ENCODE data around the gene SMG7. TPM values are rescaled to one million over a fixed set of nuclear protein-coding genes. Genes with fewer than 3 reads are reported as not detected.
"Not testable (repeated sequence)": the region's sequence is repeated elsewhere in the genome, so short reads cannot be mapped to it uniquely, and the experiment has no call there.

The SMG7 gene, protein sequence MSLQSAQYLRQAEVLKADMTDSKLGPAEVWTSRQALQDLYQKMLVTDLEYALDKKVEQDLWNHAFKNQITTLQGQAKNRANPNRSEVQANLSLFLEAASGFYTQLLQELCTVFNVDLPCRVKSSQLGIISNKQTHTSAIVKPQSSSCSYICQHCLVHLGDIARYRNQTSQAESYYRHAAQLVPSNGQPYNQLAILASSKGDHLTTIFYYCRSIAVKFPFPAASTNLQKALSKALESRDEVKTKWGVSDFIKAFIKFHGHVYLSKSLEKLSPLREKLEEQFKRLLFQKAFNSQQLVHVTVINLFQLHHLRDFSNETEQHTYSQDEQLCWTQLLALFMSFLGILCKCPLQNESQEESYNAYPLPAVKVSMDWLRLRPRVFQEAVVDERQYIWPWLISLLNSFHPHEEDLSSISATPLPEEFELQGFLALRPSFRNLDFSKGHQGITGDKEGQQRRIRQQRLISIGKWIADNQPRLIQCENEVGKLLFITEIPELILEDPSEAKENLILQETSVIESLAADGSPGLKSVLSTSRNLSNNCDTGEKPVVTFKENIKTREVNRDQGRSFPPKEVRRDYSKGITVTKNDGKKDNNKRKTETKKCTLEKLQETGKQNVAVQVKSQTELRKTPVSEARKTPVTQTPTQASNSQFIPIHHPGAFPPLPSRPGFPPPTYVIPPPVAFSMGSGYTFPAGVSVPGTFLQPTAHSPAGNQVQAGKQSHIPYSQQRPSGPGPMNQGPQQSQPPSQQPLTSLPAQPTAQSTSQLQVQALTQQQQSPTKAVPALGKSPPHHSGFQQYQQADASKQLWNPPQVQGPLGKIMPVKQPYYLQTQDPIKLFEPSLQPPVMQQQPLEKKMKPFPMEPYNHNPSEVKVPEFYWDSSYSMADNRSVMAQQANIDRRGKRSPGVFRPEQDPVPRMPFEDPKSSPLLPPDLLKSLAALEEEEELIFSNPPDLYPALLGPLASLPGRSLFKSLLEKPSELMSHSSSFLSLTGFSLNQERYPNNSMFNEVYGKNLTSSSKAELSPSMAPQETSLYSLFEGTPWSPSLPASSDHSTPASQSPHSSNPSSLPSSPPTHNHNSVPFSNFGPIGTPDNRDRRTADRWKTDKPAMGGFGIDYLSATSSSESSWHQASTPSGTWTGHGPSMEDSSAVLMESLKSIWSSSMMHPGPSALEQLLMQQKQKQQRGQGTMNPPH
- total RNA-seq, result 10 to 100 TPM; 74.8 to 76.8 TPM

DNA sequence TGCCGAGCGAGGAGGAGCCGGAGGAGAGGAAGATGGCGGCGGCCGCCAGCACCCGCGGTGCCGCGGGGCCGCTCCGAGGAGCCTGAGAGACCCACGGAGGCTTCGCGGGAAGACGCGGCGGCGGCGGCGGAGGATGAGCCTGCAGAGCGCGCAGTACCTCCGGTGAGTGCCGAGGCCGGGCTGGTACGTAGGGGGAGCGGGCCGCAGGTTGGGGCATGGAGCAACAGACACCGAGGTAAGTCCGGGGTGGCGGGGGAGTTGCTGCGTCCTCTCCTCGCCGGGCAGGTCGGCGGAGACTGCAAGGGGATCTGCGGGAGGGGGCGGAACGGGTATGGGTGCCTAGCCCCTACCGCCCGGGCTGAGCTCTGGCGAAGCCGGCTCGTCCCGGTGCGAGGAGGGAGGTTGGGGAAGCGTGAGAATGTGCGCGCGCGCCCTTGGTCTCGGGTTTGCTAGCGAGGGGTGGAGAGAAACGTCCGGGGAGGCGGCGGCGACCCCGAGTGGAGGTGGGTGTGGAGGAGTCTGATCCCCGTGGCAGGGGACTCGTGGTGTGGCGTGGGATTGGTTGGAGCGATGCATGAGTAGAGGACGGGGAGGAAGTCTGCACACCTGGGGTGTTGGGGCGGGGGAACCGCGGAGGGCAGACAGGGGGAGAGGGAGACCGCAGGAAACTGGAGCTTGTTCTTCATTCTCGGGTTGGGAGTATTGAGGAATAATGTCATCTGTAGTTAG, at the start of gene SMG7:
Gene SMG7 (plus strand): TSS at position 12 of the 729 bp plus-strand sequence. CDS start 122 bp downstream, at position 134.
- Mint-ChIP-seq H3K4me3 (peak within 1 kb of the TSS; percentile 95), H3K27me3 (no peaks in the 10 kb centered on the region), H3K4me1 (peaks cover 22% of the 10 kb centered on the region), H3K27ac (peak within 1 kb of the TSS; percentile 96), H3K9me3 (no peaks in the 10 kb centered on the region), H3K36me3 (ENCODE audit: low read depth) (peaks cover 10% of the 10 kb centered on the region)
- POLR2A ChIA-PET, result interaction anchor here (0.9 to 3.9 kb wide), 8 partner anchors 10 to 370 kb away, joined by 3 to 39 read pairs (median 4); partner anchors contain the start of gene ARPC5
- CTCF ChIA-PET, result interaction anchor here (0.6 to 1.6 kb wide), 4 partner anchors 115 to 162 kb away, joined by 3 to 5 read pairs (median 3); no protein-coding TSS in a partner anchor
- peak; percentile 57 for DNase-seq

DNA sequence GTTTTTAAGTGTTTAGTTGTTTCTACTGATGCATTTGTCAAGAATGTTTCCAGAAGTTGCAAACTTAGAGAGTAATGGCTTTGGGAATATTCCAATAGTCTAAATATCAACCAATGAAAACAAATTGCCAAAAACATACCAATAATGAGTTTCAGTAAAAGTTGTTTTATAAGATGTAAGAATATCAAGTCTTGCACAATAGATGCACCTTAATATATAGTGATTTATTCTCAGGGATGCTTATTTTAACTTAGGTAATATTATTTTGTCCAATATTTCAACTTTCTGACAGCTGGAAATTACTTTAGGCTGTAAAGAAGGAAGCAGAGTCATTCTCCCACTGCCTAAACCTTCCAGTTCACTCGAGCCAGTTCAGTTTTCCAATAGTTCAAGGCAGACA, 48.8 kb upstream of the SMG7 start:
- ChIA-PET CTCF (no interaction called here), POLR2A (no interaction called here)
- H3K4me3 Mint-ChIP-seq, result no peak overlapping the region
- H3K36me3 Mint-ChIP-seq (ENCODE audit: low read depth), result no peaks in the 10 kb centered on the region
- peaks cover 35% of the 10 kb centered on the region for H3K27me3 Mint-ChIP-seq
- H3K9me3 Mint-ChIP-seq, result no peaks in the 10 kb centered on the region
- peaks cover 1% of the 10 kb centered on the region for H3K4me1 Mint-ChIP-seq
- DNase-seq, result no peak
- no peak overlapping the region for H3K27ac Mint-ChIP-seq

DNA sequence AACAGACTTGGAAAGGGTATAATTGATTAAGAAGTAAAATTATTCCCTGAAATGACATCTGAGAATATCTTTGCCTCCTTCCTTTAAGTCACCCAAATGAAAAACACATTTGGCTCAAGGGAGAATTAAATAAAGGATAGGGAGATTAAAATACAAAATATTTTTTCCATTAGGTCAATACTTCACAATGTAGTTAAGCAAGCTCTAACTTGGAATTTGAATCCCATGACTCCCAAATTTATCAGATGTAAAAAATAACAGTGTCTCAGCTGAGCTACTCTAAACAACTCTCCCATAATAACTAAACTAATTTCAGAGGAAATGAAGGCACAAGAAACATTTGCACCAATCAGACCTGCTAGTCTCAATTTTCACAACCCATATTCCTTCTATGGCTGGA, 47.6 kb upstream of the SMG7 start:
- ChIA-PET POLR2A (no interaction called here), CTCF (no interaction called here)
- Mint-ChIP-seq H3K27ac (no peak overlapping the region), H3K9me3 (no peaks in the 10 kb centered on the region), H3K36me3 (ENCODE audit: low read depth) (no peaks in the 10 kb centered on the region), H3K27me3 (peaks cover 34% of the 10 kb centered on the region), H3K4me3 (no peak overlapping the region), H3K4me1 (no peaks in the 10 kb centered on the region)
- no peak for DNase-seq

DNA sequence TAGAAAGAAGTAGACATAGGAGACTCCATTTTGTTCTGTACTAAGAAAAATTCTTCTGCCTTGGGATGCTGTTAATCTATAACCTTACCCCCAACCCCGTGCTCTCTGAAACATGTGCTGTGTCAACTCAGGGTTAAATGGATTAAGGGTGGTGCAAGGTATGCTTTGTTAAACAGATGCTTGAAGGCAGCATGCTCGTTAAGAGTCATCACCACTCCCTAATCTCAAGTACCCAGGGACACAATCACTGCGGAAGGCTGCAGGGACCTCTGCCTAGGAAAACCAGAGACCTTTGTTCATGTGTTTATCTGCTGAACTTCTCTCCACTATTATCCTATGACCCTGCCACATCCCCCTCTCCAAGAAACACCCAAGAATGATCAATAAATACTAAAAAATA, 44.7 kb upstream of the SMG7 start:
- H3K4me1 Mint-ChIP-seq, CTCF ChIA-PET, POLR2A ChIA-PET: not testable (repeated sequence)

DNA sequence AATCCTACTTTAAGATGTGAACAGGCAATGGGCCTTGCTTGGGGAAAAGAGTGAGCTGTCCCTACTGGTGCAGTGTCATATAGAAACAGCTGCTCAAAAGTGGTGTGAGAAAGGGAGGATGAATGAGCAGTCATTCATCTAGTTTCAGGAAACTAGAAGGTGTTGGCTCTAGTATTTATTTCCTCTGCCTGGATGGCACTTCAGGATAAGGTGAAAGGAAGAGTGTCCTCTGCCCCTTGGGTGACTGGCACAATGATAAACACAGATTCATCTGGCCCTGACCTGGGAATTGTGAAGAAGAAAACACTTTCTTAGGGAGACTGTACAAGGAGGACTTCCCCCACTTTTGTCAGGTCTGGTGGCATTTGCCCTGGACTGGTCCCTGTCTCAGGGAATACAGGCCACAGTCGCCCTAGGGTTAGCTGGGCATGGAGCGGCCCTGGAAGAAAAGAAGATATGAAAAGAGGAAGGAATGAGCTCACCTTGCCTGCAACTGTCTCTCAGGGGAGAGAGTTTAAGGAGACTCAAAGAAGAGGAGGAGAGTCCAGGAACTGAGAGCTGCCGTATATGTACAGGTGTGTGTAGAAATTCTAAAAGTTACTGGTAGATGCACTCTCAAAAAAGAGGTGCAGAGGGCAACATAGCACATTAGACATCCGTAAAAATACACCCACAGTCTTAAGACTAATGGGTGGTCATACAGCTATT, 40.3 kb upstream of the SMG7 start:
- DNase-seq, result no peak
- ChIA-PET CTCF (no interaction called here), POLR2A (no interaction called here)
- H3K4me3 Mint-ChIP-seq, result no peak overlapping the region
- H3K27ac Mint-ChIP-seq, result no peak overlapping the region
- H3K36me3 Mint-ChIP-seq (ENCODE audit: low read depth), result no peaks in the 10 kb centered on the region
- no peaks in the 10 kb centered on the region for H3K9me3 Mint-ChIP-seq
- no peaks in the 10 kb centered on the region for H3K4me1 Mint-ChIP-seq
- peaks cover 29% of the 10 kb centered on the region for H3K27me3 Mint-ChIP-seq

More for the DNA sequence above, 44.7 kb upstream of the SMG7 start:
- DNase-seq; H3K4me3 Mint-ChIP-seq; H3K27ac Mint-ChIP-seq; H3K9me3 Mint-ChIP-seq; H3K36me3 Mint-ChIP-seq (ENCODE audit: low read depth): not testable (repeated sequence)
- H3K27me3 Mint-ChIP-seq, result peaks cover 34% of the 10 kb centered on the region

DNA sequence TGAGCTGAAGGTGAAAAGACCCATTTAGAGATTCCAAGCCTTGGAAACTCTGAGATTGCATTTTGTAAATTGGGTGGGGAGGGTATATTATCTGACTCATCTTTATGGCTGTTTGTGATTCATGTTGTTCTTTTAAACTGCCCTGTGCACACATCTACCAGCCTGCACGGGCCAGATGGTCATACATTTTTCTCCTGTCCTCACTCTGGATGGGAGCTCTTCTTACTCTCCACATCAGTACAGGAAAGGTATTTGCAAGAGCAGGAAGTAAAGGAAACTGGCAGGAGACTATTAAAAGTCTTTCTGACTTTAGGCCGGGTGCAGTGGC, 39.8 kb upstream of the SMG7 start:
- Mint-ChIP-seq H3K36me3 (ENCODE audit: low read depth) (no peaks in the 10 kb centered on the region), H3K4me3 (no peak overlapping the region), H3K4me1 (no peaks in the 10 kb centered on the region), H3K27me3 (peaks cover 29% of the 10 kb centered on the region), H3K9me3 (no peaks in the 10 kb centered on the region), H3K27ac (no peak overlapping the region)
- ChIA-PET CTCF (no interaction called here), POLR2A (no interaction called here)
- no peak for DNase-seq

DNA sequence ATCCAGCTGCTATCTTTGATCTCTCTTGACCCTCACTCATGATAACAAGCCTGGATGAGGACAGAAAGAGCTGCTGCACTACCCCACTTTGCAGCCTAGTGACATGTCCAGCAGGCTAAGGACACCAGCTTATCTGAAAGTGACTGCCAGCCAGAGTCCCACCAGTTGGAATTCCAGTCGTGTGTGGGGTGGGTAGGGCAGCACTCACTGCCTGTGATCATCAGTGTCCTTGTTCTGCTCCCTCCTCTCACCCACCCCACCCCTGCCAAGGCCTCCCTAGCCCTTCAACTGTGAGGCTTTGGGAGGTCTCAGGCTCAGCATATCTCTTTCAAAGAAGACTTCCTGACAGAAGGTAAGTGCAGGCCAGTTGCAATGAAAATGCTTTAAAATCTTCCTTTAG, 38.6 kb upstream of the SMG7 start:
- Mint-ChIP-seq H3K27ac (no peak overlapping the region), H3K4me1 (no peaks in the 10 kb centered on the region), H3K36me3 (ENCODE audit: low read depth) (no peaks in the 10 kb centered on the region), H3K4me3 (no peak overlapping the region), H3K9me3 (no peaks in the 10 kb centered on the region), H3K27me3 (peaks cover 29% of the 10 kb centered on the region)
- POLR2A ChIA-PET, result no interaction called here
- DNase-seq, result no peak
- CTCF ChIA-PET, result no interaction called here

DNA sequence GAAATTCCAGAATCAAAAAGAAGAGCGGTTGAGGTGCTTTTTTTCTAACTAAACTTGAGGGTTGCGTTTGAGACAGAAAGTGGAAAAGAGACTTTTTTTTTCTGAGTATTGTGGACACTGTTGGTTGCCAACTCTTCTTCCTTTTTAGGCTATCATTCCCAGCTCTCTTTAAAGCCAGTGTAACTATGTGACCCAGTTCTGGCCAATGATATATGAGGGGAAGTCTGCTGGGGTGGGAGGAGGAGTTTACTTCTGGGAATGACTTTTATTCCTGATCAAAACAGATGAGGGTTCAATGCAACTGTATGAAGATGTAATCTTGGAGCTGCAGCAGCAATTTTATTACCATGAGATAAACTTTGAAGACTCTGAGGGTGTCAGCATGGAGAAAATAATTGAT, 36.8 kb upstream of the SMG7 start:
- ChIA-PET CTCF (no interaction called here), POLR2A (no interaction called here)
- no peaks in the 10 kb centered on the region for H3K9me3 Mint-ChIP-seq
- no peak overlapping the region for H3K27ac Mint-ChIP-seq
- DNase-seq, result no peak
- H3K36me3 Mint-ChIP-seq (ENCODE audit: low read depth), result no peaks in the 10 kb centered on the region
- H3K4me1 Mint-ChIP-seq, result no peaks in the 10 kb centered on the region
- no peak overlapping the region for H3K4me3 Mint-ChIP-seq
- H3K27me3 Mint-ChIP-seq, result peaks cover 21% of the 10 kb centered on the region

DNA sequence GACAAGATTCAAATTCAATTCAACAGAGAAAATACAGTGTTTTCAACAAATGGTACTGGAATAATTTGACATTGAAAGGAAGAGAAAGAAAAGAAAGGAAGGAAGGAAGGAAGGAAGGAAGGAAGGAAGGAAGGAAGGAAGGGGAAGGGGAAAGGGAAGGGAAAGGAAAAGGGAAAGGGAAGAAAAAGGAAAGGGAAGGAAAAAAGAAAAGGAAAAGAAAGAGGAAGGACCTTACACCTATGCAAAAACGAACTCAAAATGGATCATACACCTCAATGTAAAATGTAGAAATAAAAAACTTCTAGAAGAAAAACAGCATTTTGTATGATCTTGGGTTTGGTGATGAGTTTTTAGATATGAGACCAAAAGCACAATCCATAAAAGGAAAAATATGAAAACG, 34.2 kb upstream of the SMG7 start:
- Mint-ChIP-seq H3K4me3 (no peak overlapping the region), H3K36me3 (ENCODE audit: low read depth) (no peaks in the 10 kb centered on the region), H3K4me1 (no peaks in the 10 kb centered on the region), H3K9me3 (no peaks in the 10 kb centered on the region), H3K27me3 (peaks cover 20% of the 10 kb centered on the region), H3K27ac (no peak overlapping the region)
- ChIA-PET POLR2A (no interaction called here), CTCF (no interaction called here)
- DNase-seq, result no peak

DNA sequence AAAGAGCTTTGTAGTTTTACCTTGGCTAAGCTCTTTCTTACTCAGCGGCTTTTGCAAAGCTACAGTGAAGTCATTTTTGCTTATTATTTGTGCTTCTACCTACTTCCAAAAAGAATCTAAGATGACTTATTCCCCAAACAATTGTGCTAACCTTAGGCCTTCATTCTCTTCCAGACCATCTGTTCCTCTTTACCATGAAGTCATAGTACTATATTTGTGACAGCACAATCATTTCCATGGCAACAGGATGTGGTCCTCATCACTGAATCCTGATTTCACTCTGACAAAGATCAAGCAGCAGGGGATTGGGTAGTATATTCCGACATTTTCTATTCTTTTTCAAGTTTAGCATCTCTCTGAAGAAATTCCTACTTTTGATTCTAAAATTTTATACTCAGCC, 29.3 kb upstream of the SMG7 start:
- H3K4me1 Mint-ChIP-seq, result no peaks in the 10 kb centered on the region
- no peak for DNase-seq
- no peaks in the 10 kb centered on the region for H3K36me3 Mint-ChIP-seq (ENCODE audit: low read depth)
- no peak overlapping the region for H3K4me3 Mint-ChIP-seq
- ChIA-PET POLR2A (no interaction called here), CTCF (no interaction called here)
- no peak overlapping the region for H3K27ac Mint-ChIP-seq
- H3K27me3 Mint-ChIP-seq, result peaks cover 10% of the 10 kb centered on the region
- H3K9me3 Mint-ChIP-seq, result no peaks in the 10 kb centered on the region

DNA sequence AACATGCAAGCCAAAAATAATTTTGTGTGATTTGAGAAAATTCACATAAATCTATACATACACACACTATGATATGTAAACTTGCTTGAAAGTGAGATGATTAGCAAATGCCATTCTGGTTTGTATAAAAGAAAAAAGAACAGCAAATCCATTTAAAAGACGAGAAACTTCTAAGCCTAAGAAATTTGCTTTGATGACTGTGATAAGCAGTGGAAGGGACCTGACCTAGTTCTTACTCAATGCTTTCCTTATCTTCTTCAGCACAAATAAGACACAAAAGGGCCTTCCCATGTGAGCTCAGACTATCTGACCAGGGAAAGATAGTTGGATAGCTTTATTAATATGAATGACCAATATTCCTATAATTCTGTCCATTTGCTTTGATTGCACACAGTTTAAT, 28.8 kb upstream of the SMG7 start:
- Mint-ChIP-seq H3K4me1 (no peaks in the 10 kb centered on the region), H3K27ac (no peak overlapping the region), H3K27me3 (peaks cover 10% of the 10 kb centered on the region), H3K9me3 (no peaks in the 10 kb centered on the region), H3K4me3 (no peak overlapping the region), H3K36me3 (ENCODE audit: low read depth) (no peaks in the 10 kb centered on the region)
- DNase-seq, result no peak
- POLR2A ChIA-PET, result no interaction called here
- CTCF ChIA-PET, result no interaction called here

DNA sequence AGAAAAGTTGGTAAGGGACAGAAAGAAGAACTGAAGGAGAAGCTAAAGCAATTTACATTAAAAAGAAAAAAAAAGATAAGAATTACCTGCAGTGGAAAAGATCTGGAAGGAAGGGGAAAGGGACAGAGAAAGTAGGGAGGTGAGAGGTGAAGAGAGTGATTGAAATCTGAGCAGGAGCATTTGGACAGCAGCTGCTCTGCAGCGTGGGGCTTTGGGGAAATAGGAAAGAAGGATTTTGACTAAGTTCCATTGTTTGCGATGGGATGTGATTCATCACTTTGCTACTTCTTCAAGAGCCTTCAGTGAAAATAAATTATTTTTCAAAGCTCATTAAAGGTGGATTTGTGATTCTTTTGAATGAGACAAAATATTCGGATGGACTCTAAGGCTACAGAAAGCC, 28.1 kb upstream of the SMG7 start:
- H3K27me3 Mint-ChIP-seq, result peaks cover 10% of the 10 kb centered on the region
- H3K9me3 Mint-ChIP-seq, result no peaks in the 10 kb centered on the region
- POLR2A ChIA-PET, result no interaction called here
- no peak overlapping the region for H3K27ac Mint-ChIP-seq
- H3K4me3 Mint-ChIP-seq, result no peak overlapping the region
- H3K4me1 Mint-ChIP-seq, result no peaks in the 10 kb centered on the region
- DNase-seq, result no peak
- CTCF ChIA-PET, result no interaction called here
- no peaks in the 10 kb centered on the region for H3K36me3 Mint-ChIP-seq (ENCODE audit: low read depth)
